DMS79 (cell line): ENCODE data around the gene EDIL3.

Experiments
- DNase-seq: peaks from one replicate; lab custom pipeline; 2025; lab: John Stamatoyannopoulos, UW

EDIL3 gene

DNA sequence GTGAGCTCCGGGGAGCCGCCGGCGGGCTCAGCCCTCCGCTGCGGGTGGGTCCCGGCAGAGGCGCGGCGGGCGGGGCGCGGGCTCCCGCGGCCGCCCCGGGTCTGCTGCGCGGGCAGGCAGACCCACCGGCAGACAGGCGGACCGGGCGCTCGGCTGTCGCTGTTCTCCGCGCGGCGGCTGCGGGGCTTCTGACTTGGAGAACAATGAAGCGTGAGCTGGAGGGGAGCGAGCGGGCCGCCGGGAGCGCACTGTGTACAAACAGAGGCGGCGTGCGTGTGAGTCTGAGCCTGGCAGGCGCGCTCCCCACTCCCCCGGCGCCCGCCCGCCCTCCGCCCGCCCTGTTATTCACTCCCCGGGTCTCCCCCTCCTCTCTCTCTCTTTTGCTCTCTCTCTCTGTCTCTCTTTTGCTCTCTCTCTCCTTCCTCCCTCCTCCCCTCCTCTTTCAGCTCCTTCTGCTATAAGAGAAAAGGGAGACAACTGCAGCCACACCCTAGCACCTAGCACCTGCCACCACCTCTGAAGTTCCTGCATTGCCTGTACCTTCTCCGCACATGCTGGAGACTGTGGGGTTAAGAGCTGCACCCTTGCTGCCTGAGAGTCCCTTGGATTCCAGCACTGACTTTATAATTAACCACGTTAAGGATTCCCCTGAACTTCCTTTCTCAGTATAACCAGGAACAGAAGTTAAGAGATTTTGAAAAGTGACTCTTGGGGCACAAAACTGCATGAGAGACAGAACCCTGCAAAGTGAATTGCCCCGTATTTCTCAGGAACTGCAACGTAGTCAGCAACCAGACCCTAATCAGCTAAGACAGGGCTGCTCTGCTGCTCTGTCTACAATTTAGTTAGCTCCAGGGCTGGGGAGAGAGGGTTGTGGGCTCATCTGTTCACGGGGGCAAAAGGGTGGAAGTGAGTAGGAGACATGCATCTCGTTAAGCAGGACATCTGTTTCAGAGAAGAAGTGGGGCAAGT is at the start of gene EDIL3:
Gene EDIL3 (minus strand): TSS at position 277 of the 972 bp plus-strand sequence. CDS start 506 bp downstream, outside the sequence.
- no peak for DNase-seq

DNA sequence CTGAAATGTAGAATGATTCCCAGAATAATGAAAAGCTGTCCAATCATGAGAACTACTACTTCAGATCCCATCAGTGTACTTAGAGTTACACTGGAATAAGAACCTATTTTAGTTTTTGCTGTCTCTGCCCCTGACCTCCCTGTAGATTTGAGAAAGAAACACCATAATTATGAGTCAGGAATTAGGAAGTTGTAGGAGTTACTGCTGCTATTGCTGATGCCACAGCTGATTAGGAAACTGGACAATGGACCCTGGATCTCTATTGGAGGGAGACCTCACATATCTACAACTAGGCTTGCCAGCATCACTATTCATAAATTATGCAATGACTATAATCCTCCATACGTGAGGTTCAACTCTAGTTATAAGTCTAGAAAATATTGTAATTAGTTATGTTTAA is 48.8 kb upstream of the EDIL3 start:
- DNase-seq, result no peak

DNA sequence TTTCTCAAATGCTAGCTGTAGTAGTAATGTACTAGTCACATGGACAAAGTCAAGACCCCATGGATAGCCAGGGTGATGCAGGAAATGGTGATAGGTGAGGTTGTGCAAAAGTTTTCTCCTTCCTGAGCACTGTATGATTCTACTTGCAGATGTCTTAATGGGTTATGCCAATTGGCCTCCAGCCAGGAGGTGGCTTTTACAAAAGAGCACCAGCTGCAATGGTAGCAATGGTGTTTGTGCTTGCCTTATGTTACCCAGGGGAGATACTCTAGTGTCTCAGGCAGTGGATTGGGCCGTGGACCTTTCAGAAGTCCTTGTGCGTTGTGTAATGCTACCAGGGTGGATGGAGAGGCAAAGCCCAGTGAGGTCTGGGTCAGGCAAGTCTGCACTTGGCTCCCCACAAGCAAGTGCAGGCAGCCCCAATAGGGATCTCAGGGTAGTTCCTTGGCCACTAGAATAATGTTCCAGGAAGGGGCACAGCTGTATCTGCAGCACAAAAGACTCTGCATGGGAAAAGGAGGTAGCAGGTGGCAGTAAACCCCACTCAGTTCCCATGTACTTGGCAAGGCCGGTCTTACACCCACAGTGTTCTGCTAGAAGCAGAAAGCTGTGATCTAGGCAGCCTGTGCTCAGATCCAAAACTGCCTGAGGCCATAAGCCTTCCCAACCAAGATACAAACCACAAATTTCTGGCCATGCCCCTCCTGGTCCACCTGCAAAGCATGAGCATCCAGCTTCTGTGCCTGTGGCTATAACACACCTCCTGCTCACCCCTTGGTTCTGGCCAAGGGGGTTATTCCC is 46.4 kb upstream of the EDIL3 start:
- DNase-seq, result no peak

- no peak for DNase-seq
Observed at GRCh38 chr5:84430079-84430478, 45.4 kb upstream of the EDIL3 start.

GRCh38 chr5:84425365-84425881 is 40.7 kb upstream of the EDIL3 start:
- DNase-seq, result no peak

DNA sequence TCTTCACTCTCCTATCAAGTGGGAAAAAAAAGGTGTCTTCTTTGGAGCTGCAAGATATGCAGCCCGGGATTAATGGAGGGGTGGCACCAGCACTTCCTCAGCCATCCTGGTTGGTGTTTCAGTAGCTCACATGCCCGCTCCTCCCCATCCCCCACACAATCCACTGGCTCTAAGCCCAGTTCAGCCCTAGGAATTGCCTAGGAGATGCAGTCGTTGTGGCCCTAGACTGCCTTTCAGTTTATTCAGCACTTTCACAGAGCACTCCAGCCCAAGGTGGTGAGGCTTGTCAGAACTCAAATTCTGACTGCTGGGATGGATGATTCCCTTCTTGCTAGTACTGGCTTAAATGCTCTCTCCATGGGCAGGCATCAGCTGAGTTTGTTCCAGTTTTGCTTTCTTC is 35.1 kb upstream of the EDIL3 start:
- DNase-seq, result no peak

DNA sequence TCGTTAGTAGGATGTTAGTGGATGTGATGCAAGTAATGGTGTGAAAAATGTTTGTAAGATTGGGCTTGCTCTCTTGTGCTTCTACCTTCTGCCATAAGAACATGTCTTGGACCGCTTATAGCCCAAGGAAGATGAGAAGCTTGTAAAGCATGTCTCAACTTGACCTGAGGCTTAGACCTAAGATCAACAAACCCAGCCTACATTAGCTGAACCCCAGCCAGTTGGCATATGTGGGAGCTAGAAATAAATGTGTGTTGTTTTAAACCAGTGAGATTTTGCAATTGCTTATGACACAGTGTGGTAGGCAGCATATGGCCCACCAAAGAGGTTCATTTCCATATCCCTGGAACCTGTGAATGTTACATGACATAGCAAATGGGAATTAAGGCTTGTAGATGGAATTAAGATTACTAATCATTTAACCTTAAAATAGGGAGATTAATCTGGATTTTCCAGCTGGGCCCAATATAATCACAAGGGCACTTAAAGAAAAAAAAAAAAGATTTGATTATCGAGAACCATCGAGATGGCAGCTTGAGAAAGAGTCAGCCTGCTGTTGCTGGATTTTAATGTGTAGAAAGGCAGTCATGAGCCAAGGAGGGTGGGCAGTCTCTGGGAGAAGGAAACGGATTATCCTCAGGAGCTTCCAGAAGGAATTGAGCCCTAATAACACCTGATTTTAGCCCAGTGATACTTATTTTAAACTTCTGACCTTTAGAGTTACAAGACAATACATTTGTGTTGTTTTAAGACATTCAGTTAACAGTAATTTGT is 27.3 kb upstream of the EDIL3 start:
- no peak for DNase-seq

GRCh38 chr5:84406111-84406510 is 21.4 kb upstream of the EDIL3 start:
- no peak for DNase-seq

- DNase-seq, result no peak
Observed at GRCh38 chr5:84403773-84404172, 19.1 kb upstream of the EDIL3 start.

GRCh38 chr5:84397385-84397784 is 12.7 kb upstream of the EDIL3 start:
- no peak for DNase-seq

DNA sequence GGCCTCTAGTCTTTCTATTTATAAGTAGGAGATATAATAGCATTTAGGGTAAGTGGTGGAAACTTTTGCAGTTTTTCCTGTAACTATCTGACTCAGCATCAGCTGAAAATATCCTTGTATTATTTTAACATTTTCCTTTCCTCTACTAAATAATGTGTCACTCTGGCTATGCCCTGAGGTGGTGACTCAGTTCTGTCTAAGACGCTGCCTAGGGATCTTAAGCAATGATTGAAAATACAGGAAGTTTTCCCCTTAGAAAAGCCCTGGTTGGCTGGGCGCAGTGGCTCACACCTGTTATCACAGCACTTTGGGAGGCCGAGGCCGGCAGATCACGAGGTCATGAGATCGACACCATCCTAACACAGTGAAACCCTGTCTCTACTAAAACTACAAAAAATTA is 9.3 kb upstream of the EDIL3 start:
- DNase-seq, result no peak

- DNase-seq, result no peak
Observed at GRCh38 chr5:84392836-84393235, 8.2 kb upstream of the EDIL3 start.

DNA sequence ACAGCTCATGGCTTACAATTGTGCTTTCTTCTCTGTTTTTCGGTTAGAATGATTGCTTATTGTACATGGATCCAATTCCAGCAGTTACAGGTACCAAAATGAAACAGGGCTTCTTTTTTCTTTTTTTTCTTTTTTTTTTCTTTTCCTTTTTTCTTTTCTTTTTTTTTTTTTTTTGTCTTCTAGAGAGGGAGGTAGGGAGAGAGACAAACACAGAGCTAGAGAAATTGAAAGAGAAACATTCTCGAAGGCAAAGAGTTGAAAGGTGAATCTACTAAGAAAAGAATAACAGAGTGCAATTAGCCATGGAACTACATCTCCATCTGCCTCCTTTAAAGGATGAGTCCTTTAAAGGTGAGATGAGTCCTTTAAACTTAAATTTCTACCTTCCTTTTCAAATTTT is 1.0 kb upstream of the EDIL3 start:
- no peak for DNase-seq

GRCh38 chr5:84383816-84384603 is 670 bp downstream of the EDIL3 start:
- no peak for DNase-seq

DNA sequence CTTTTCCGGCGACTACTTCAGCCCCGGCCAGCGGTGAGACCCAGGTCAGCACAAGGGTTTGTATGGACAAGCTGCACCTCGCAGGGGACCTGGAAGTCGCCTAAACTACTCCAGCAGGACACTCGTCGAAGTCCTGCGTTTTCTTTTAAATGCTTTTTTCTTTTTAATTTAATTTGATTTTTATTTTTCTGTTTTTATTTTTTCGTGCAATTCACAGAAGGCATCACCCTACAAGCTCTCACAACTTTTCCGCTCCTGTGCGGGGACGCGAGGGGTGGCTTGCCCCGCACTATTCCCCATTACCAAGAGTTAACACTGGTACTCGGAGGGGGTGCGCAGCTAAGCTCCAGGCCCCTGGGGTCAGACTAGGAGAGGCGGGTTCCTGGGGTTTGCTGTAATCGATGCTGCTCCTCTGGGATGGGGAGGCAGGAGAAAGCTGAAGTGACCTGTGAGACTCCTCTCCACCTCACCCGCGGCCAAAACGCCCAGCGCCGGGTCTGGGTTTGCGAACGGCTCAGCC is 1.3 kb downstream of the EDIL3 start:
- DNase-seq, result no peak

DNA sequence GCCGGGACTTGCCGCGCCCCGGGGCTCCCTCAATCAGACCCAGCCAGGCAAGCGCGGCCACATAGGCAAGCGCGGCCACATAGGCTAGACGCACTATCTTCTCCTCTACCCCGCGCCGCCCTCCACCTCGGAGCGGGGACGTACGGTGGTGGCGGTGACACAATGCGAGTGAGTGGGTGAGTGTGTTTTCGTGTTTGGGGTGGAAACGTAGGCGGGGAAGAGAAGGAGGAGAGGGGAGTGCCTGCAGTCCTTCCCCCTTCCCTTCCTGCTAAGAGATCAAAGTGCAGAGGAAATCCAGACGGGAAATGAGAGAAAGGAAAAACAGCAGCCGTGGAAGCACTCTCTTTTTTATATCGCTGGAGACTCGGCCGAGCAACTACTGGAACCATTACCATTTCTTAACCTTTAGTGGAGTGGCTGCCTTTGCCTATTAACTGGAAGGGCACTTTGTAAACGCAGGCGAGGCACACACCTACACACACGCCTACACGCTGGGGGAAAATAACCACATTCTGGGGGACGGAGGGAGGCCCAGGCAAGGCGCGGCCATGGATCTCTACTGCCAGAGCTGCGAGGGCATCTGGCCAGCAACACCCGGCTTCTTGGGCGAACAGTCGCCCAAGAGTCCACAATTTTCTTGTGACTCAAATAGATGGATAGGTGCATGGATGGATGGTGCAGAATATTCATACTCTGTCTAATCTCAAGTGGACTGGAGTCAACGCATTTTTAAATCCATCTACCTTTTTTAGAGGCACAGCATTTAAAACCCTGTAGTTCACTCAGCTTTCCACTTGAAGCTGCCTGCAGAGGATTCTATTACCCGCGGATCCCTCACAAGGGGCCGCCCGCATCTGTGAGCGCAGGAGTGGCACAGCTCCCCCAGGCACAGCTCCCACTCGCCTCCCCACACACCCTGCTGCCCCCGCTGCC is 2.1 kb downstream of the EDIL3 start:
- DNase-seq, result no peak

- no peak for DNase-seq
Observed at GRCh38 chr5:84381502-84382362, 2.9 kb downstream of the EDIL3 start.

GRCh38 chr5:84379749-84380148 is 4.9 kb downstream of the EDIL3 start:
- no peak for DNase-seq

GRCh38 chr5:84378961-84379360 is 5.7 kb downstream of the EDIL3 start:
- no peak for DNase-seq
